H1 (cell line): ENCODE data around the gene ITGB8. TPM values are rescaled to one million over a fixed set of nuclear protein-coding genes. Genes with fewer than 3 reads are reported as not detected.

Source experiments
- CTCF ChIA-PET: fragments of 300-600 bp; sonication (Branson Sonifier 250); formaldehyde crosslinking; loops from one replicate; lab custom pipeline; 2021; ENCODE audit not compliant: partially characterized antibody; lab: Charles Lee
- POLR2A ChIA-PET: fragments of 300-600 bp; sonication (Branson Sonifier 250); formaldehyde crosslinking; loops from one replicate; lab custom pipeline; 2021; ENCODE audit warnings: inconsistent platforms; ENCODE audit not compliant: partially characterized antibody; lab: Charles Lee
- DNase-seq, 2 experiments: peaks; one replicate each; pipeline versions ENCODE4 v3.0.0 to v3.0.0-alpha.2; 2010 to 2022; ENCODE audit warnings: low spot score in 2 of 2, low read depth in 1 of 2, mixed read lengths in 1 of 2
- FAIRE-seq: peaks from 2 replicates; lab custom pipeline; 2011; peaks lifted over from hg19 to GRCh38; lab: Jason Lieb, UNC
- H2AFZ ChIP-seq: 2 replicates; pipeline ENCODE4 v1.8.1; 2012; ENCODE audit warnings: low read length, inconsistent platforms
- H2AK5ac ChIP-seq: 2 replicates; pipeline ENCODE4 v1.6.1; 2013; ENCODE audit warnings: low read depth, low read length
- H2BK120ac ChIP-seq: replicated peaks from 2 replicates; pipeline ENCODE3; 2013; ENCODE audit warnings: low read depth, low read length, inconsistent platforms
- H2BK12ac ChIP-seq: 2 replicates; pipeline ENCODE4 v1.6.1; 2013; ENCODE audit warnings: low read depth, low read length
- H2BK15ac ChIP-seq: 2 replicates; pipeline ENCODE4 v1.6.1; 2013; ENCODE audit warnings: low read length
- H2BK20ac ChIP-seq: 2 replicates; pipeline ENCODE4 v1.6.1; 2013; ENCODE audit warnings: low read length
- H2BK5ac ChIP-seq: 2 replicates; pipeline ENCODE4 v1.6.1; 2013; ENCODE audit warnings: low read depth, low read length
- H3K14ac ChIP-seq: 2 replicates; pipeline ENCODE4 v1.6.1; 2013; ENCODE audit warnings: inconsistent platforms; ENCODE audit not compliant: insufficient read length
- H3K18ac ChIP-seq: 2 replicates; pipeline ENCODE4 v1.6.1; 2013; ENCODE audit warnings: low read length; ENCODE audit errors: extremely low read depth
- H3K23ac ChIP-seq: 2 replicates; pipeline ENCODE4 v1.6.1; 2013; ENCODE audit warnings: inconsistent platforms; ENCODE audit not compliant: insufficient read length
- H3K23me2 ChIP-seq: 2 replicates; pipeline ENCODE4 v1.6.1; 2013; ENCODE audit warnings: low read depth, low read length
- H3K27ac ChIP-seq: 2 replicates; pipeline ENCODE4 v1.6.1; 2011; ENCODE audit warnings: low read depth, low read length, inconsistent platforms
- H3K27me3 ChIP-seq, 4 experiments: replicated peaks in 1 of 4; 1 replicate in 1 of 4; 2 replicates in 3 of 4; pipeline versions ENCODE4 v1.6.1 to v1.8.1; 2011 to 2013; ENCODE audit warnings: low read length in 3 of 4, mild to moderate bottlenecking in 3 of 4, inconsistent platforms in 2 of 4, mixed read lengths in 2 of 4, moderate library complexity in 1 of 4; ENCODE audit not compliant: control insufficient read depth in 3 of 4, insufficient read depth in 3 of 4; ENCODE audit errors: extremely low read depth in 1 of 4
- H3K36me3 ChIP-seq, 4 experiments: 2 replicates each; pipeline versions ENCODE4 v1.6.1 to v1.8.1; 2011 to 2013; ENCODE audit warnings: mild to moderate bottlenecking in 4 of 4, low read length in 3 of 4, moderate library complexity in 2 of 4, control low read depth in 1 of 4, inconsistent platforms in 1 of 4; ENCODE audit not compliant: insufficient read depth in 4 of 4, control insufficient read depth in 2 of 4
- H3K4ac ChIP-seq: replicated peaks from 2 replicates; pipeline ENCODE3; 2013; ENCODE audit warnings: low read length, low read depth, mixed read lengths, inconsistent platforms; ENCODE audit not compliant: insufficient read length
- H3K4me1 ChIP-seq, 4 experiments: replicated peaks in 1 of 4; 1 replicate in 1 of 4; 2 replicates in 3 of 4; pipeline versions ENCODE4 v1.6.1 to v1.8.1; 2011 to 2013; ENCODE audit warnings: low read length in 3 of 4, inconsistent platforms in 2 of 4, mixed read lengths in 1 of 4; ENCODE audit not compliant: insufficient read depth in 4 of 4, control insufficient read depth in 3 of 4
- H3K4me2 ChIP-seq, 2 experiments: 2 replicates each; pipeline versions ENCODE4 v1.6.1 to v1.8.1; 2011 to 2013; ENCODE audit warnings: low read depth in 2 of 2, low read length in 2 of 2, control low read depth in 1 of 2, inconsistent platforms in 1 of 2, mild to moderate bottlenecking in 1 of 2; ENCODE audit not compliant: insufficient read depth in 1 of 2
- H3K4me3 ChIP-seq, 4 experiments: fragments of 200-600, 300-600 bp in 1 of 4; sonication (generic), shearing (Covaris generic), sonication (Bioruptor Twin) in 1 of 4; 2 replicates each; pipeline versions ENCODE4 v1.5.1 to v1.8.1; 2011 to 2016; ENCODE audit warnings: low read length in 4 of 4, low read depth in 3 of 4, control low read depth in 2 of 4, inconsistent platforms in 2 of 4, mild to moderate bottlenecking in 2 of 4, mixed read lengths in 1 of 4, moderate library complexity in 1 of 4; ENCODE audit not compliant: insufficient read depth in 2 of 4; ENCODE audit errors: extremely low read depth in 1 of 4
- H3K56ac ChIP-seq: replicated peaks from 2 replicates; pipeline ENCODE3; 2013; ENCODE audit warnings: low read depth, mild to moderate bottlenecking, mixed read lengths, low read length, inconsistent platforms; ENCODE audit not compliant: insufficient read length
- H3K79me1 ChIP-seq: 2 replicates; pipeline ENCODE4 v1.6.1; 2013; ENCODE audit warnings: low read depth, low read length, control low read depth
- H3K79me2 ChIP-seq, 2 experiments: 2 replicates each; pipeline versions ENCODE4 v1.6.1 to v1.8.1; 2012 to 2013; ENCODE audit warnings: low read length in 2 of 2, mild to moderate bottlenecking in 2 of 2, inconsistent platforms in 1 of 2; ENCODE audit not compliant: insufficient read depth in 2 of 2, control insufficient read depth in 1 of 2
- H3K9ac ChIP-seq, 4 experiments: replicated peaks in 1 of 4; 1 replicate in 1 of 4; 2 replicates in 3 of 4; pipeline versions ENCODE4 v1.6.1 to v1.8.1; 2011 to 2013; ENCODE audit warnings: low read depth in 3 of 4, low read length in 3 of 4, control low read depth in 2 of 4, mild to moderate bottlenecking in 2 of 4, moderate library complexity in 2 of 4, inconsistent platforms in 1 of 4; ENCODE audit errors: extremely low read depth in 1 of 4
- H3K9me3 ChIP-seq, 2 experiments: 2 replicates each; pipeline versions ENCODE4 v1.6.1 to v1.8.1; 2012 to 2013; ENCODE audit warnings: mild to moderate bottlenecking in 2 of 2, moderate library complexity in 2 of 2, control low read depth in 1 of 2, inconsistent platforms in 1 of 2, low read depth in 1 of 2, low read length in 1 of 2, mixed read lengths in 1 of 2; ENCODE audit not compliant: insufficient read depth in 2 of 2
- H4K20me1 ChIP-seq, 2 experiments: replicated peaks in 1 of 2; 2 replicates each; pipeline versions ENCODE3 to v1.8.1; 2011 to 2013; ENCODE audit warnings: inconsistent platforms in 2 of 2, low read length in 2 of 2, mild to moderate bottlenecking in 1 of 2; ENCODE audit not compliant: insufficient read depth in 2 of 2, control insufficient read depth in 1 of 2
- H4K5ac ChIP-seq: 2 replicates; pipeline ENCODE4 v1.6.1; 2013; ENCODE audit warnings: low read length, low read depth, mixed read lengths, inconsistent platforms; ENCODE audit not compliant: insufficient read length
- H4K8ac ChIP-seq: 2 replicates; pipeline ENCODE4 v1.8.0; 2013; ENCODE audit warnings: mild to moderate bottlenecking, moderate library complexity, low read length, inconsistent platforms; ENCODE audit not compliant: insufficient read depth; ENCODE audit errors: extremely low read depth
- H4K91ac ChIP-seq: replicated peaks from 2 replicates; pipeline ENCODE3; 2013; ENCODE audit warnings: low read length, mixed read lengths, inconsistent platforms; ENCODE audit not compliant: insufficient read length
- GABPA ChIP-seq: IDR thresholded peaks from 2 replicates; pipeline ENCODE4 v1.6.1; 2011; ENCODE audit warnings: mild to moderate bottlenecking, low read length, moderate library complexity, borderline replicate concordance; ENCODE audit not compliant: insufficient read depth
- RBBP5 ChIP-seq: IDR thresholded peaks from 2 replicates; pipeline ENCODE4 v1.7.1; 2012; ENCODE audit warnings: low read depth, mild to moderate bottlenecking, inconsistent platforms, low read length, moderate library complexity, borderline replicate concordance
- SIN3A ChIP-seq, 2 experiments: IDR thresholded peaks in 1 of 2; conservative IDR thresholded peaks in 1 of 2; 2 replicates each; pipeline ENCODE4 v1.6.1; 2011 to 2012; ENCODE audit warnings: low read length in 2 of 2, improper control_type of control experiment in 1 of 2, low read depth in 1 of 2, mild to moderate bottlenecking in 1 of 2
- WGBS, 2 experiments: shearing (Covaris generic) in 1 of 2; methylation state at CpG; one replicate each; pipeline versions ENCODE4 v1.1.6 to v1.1.7; 2013 to 2015; ENCODE audit warnings: low lambda C conversion rate in 2 of 2, mixed read lengths in 2 of 2, inconsistent platforms in 1 of 2, low coverage in 1 of 2, missing lambda C conversion rate in 1 of 2; ENCODE audit not compliant: insufficient replicate concordance in 2 of 2, insufficient coverage in 1 of 2, insufficient read length in 1 of 2; ENCODE audit errors: extremely low coverage in 1 of 2, missing lambda C conversion rate in 1 of 2; 5-methylcytosine and 5-hydroxymethylcytosine counted together
- polyA plus RNA-seq, 7 experiments: library from polyadenylated mRNA; depleted of rRNA in 3 of 7; stranded (reverse) in 5 of 7; unstranded in 2 of 7; fragments of >200 nt in 5 of 7; fragments of 200-250 nt in 2 of 7; gene quantifications; 1 replicate in 5 of 7; 2 replicates in 1 of 7; 4 replicates in 1 of 7; pipeline versions ENCODE4 v1.2.1 to v1.2.3, GENCODE V29; 2011 to 2013; ENCODE audit warnings: missing spikeins in 2 of 7, mixed read lengths in 2 of 7
- total RNA-seq: library from RNA; stranded (reverse); fragmentation: NEBNext Ultra II Directional; extraction: Animal tissue kit (Norgen Biotek cat#: 25700); gene quantifications from 2 replicates; pipeline ENCODE4 v1.2.1, GENCODE V29; 2021

The ITGB8 gene
- total and polyA plus RNA-seq, 2 of the 8 experiments (the other 6 are each of a cell fraction or from before 2014, with no cell fraction given): 1.2 to 3.6 TPM

- H2BK20ac ChIP-seq: no peak overlapping the region
- H2BK15ac ChIP-seq: no peak overlapping the region
- H3K36me3 ChIP-seq: no peaks in the 10 kb centered on the region
- H3K9me3 ChIP-seq: no peaks in the 10 kb centered on the region
- H2AK5ac ChIP-seq: no peak overlapping the region
- H3K9ac ChIP-seq: no peak overlapping the region
- no peak overlapping the region for H2BK12ac ChIP-seq
- DNase-seq (no peak), FAIRE-seq (no peak)
- no peak overlapping the region for H3K56ac ChIP-seq
- no peaks in the 10 kb centered on the region for H4K20me1 ChIP-seq
- POLR2A ChIA-PET: no interaction called here
- no peak overlapping the region for H4K91ac ChIP-seq
- no peaks in the 10 kb centered on the region for H3K79me2 ChIP-seq
- no peak overlapping the region for H2BK120ac ChIP-seq
- no peak overlapping the region for H3K14ac ChIP-seq
- no peaks in the 10 kb centered on the region for H3K23me2 ChIP-seq
- H4K8ac ChIP-seq: no peak overlapping the region
- H3K27ac ChIP-seq: no peak overlapping the region
- H3K18ac ChIP-seq: no peak overlapping the region
- 89% methylated on average over 6 of the region's 6 CpGs; no CpG with 5 or more reads in 1 of the 2 experiments for WGBS, 2 experiments
- peak overlapping the region; percentile 77; the same call in 1 of the 2 replicates for H2AFZ ChIP-seq
- no peaks in the 10 kb centered on the region for H3K4me1 ChIP-seq
- no peak overlapping the region for H3K4me3 ChIP-seq
- H3K79me1 ChIP-seq: no peaks in the 10 kb centered on the region
- H3K27me3 ChIP-seq: no peaks in the 10 kb centered on the region
- H3K4me2 ChIP-seq: no peak overlapping the region
- H3K23ac ChIP-seq: no peak overlapping the region
- TF ChIP-seq SIN3A (conservative IDR thresholded peaks at IDR 0.05 in 1 of 2, IDR thresholded peaks at IDR 0.05 in 1 of 2; ENCODE audit: low read depth in 1 of 2, low read length in 2 of 2): no peak
- TF ChIP-seq GABPA: no peak
- TF ChIP-seq RBBP5: no peak
- H2BK5ac ChIP-seq: no peak overlapping the region
- H4K5ac ChIP-seq: no peak overlapping the region
- no peak overlapping the region for H3K4ac ChIP-seq
- CTCF ChIA-PET: interaction anchor here (1.0 to 1.8 kb wide), 4 partner anchors 16 to 174 kb away, joined by 3 to 8 read pairs (median 5); no protein-coding TSS in a partner anchor
These were observed 93.8 kb downstream of the ITGB8 start for GRCh38 chr7:20424500-20424899.
